ENCODE measurements around the gene IRAK1BP1. TPM values are rescaled to one million over a fixed set of nuclear protein-coding genes. Genes with fewer than 3 reads are reported as not detected.
"Not testable (repeated sequence)": the region's sequence is repeated elsewhere in the genome, so short reads cannot be mapped to it uniquely, and the experiment has no call there.

The IRAK1BP1 gene
- polyA plus RNA-seq, 1 donor from 2014 or later: 6.6 TPM

DNA sequence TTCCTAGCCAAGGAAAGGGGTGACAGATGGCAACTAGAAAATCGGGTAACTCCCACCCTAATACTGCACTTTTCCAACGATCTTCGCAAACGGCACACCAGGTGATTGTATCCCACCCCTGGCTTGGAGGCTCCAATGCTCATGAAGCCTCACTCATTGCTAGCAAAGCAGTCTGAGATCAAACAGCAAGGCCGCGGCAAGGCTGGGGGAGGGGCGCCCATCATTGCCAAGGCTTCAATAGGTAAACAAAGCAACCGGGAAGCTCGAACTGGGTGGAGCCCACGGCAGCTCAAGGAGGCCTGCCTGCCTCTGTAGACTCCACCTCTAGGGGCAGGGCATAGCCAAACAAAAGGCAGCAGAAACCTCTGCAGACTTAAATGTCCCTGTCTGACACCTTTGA is 53.8 kb downstream of the IRAK1BP1 start:
- H3K36me3 ChIP-seq (ENCODE audit: insufficient read depth, low read length); H3K79me2 ChIP-seq (replicated peaks; ENCODE audit: insufficient read depth, low read length); H3K27ac ChIP-seq (ENCODE audit: low read length); H3K4me3 ChIP-seq (ENCODE audit: low read length); H3K9ac ChIP-seq (ENCODE audit: low read length); H3K4me2 ChIP-seq (ENCODE audit: low read length); H3K9me3 ChIP-seq (ENCODE audit: low read length); H4K20me1 ChIP-seq (ENCODE audit: insufficient read depth); H3K27me3 ChIP-seq (ENCODE audit: insufficient read depth, low read depth, low read length); H2AFZ ChIP-seq (ENCODE audit: low read depth, low read length); H3K9me2 ChIP-seq (ENCODE audit: insufficient read depth, low read length); H3F3A ChIP-seq (ENCODE audit: insufficient read depth, low read length, poor library complexity, severe bottlenecking): not testable (repeated sequence)

DNA sequence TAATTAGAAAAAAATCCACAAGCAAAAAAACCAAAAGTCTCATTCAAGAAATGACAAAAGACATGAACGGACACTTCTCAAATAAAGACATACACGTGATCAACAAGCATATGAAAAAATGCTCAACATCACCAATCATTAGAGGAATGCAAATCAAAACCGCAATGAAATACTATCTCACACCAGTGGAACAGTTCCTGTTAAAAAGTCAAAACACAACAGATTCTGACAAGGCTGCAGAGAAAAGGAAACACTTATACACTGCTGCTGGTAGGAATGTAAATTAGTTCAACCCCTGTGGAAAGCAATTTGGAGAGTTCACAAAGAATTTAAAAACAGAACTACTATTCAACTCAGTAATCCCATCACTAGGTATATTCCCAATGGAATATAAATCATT is 58.0 kb downstream of the IRAK1BP1 start:
- no peaks in the 10 kb centered on the region for H3K9me3 ChIP-seq (ENCODE audit: low read length)
- H3F3A ChIP-seq (ENCODE audit: insufficient read depth, low read length, poor library complexity, severe bottlenecking): no peaks in the 10 kb centered on the region
- H3K27ac ChIP-seq (ENCODE audit: low read length): no peak overlapping the region
- no peaks in the 10 kb centered on the region for H3K79me2 ChIP-seq (replicated peaks; ENCODE audit: insufficient read depth, low read length)
- no peaks in the 10 kb centered on the region for H4K20me1 ChIP-seq (ENCODE audit: insufficient read depth)
- TF ChIP-seq EP300 (conservative IDR thresholded peaks at IDR 0.05; ENCODE audit: poor library complexity, severe bottlenecking) (no peak), SMC3 (conservative IDR thresholded peaks at IDR 0.05; ENCODE audit: poor library complexity) (no peak), TAF1 (IDR thresholded peaks at IDR 0.05; ENCODE audit: low read depth) (no peak), RAD21 (conservative IDR thresholded peaks at IDR 0.05) (no peak)
- no peaks in the 10 kb centered on the region for H3K36me3 ChIP-seq (ENCODE audit: insufficient read depth, low read length)
- no peak overlapping the region for H3K4me2 ChIP-seq (ENCODE audit: low read length)
- no peak overlapping the region for H2AFZ ChIP-seq (ENCODE audit: low read depth, low read length)
- no peak overlapping the region for H3K9ac ChIP-seq (ENCODE audit: low read length)
- H3K27me3 ChIP-seq (ENCODE audit: insufficient read depth, low read depth, low read length): no peaks in the 10 kb centered on the region
- H3K4me3 ChIP-seq (ENCODE audit: low read length): no peak overlapping the region
- no peaks in the 10 kb centered on the region for H3K9me2 ChIP-seq (ENCODE audit: insufficient read depth, low read length)

DNA sequence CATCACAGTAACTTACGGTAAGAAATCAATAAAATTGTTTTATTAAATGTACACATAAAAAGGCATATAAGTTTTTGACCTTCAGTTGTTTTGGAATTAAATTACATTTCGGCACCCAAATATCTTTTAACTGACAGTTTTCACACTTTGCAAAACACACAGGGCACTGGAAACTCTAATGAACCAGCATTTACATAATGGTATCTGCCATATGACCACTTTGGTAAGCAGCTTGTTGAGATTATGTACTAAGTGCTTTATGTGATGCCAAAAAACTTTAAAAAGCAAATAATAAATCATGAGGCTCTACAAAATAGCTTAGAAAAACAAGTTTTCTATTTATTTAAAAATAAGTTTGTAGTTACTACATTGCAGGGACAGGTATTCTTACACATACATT is 68.2 kb downstream of the IRAK1BP1 start:
- Histone ChIP-seq H4K20me1 (ENCODE audit: insufficient read depth) (no peaks in the 10 kb centered on the region), H3K9ac (ENCODE audit: low read length) (no peak overlapping the region), H2AFZ (ENCODE audit: low read depth, low read length) (no peak overlapping the region), H3K9me2 (ENCODE audit: insufficient read depth, low read length) (no peaks in the 10 kb centered on the region), H3F3A (ENCODE audit: insufficient read depth, low read length, poor library complexity, severe bottlenecking) (no peaks in the 10 kb centered on the region), H3K27me3 (ENCODE audit: insufficient read depth, low read depth, low read length) (no peaks in the 10 kb centered on the region), H3K4me2 (ENCODE audit: low read length) (no peak overlapping the region), H3K27ac (ENCODE audit: low read length) (no peak overlapping the region), H3K9me3 (ENCODE audit: low read length) (no peaks in the 10 kb centered on the region), H3K36me3 (ENCODE audit: insufficient read depth, low read length) (no peaks in the 10 kb centered on the region), H3K4me3 (ENCODE audit: low read length) (no peak overlapping the region), H3K79me2 (replicated peaks; ENCODE audit: insufficient read depth, low read length) (peaks cover 14% of the 10 kb centered on the region)
- no peak for TF ChIP-seq TAF1 (IDR thresholded peaks at IDR 0.05; ENCODE audit: low read depth)

DNA sequence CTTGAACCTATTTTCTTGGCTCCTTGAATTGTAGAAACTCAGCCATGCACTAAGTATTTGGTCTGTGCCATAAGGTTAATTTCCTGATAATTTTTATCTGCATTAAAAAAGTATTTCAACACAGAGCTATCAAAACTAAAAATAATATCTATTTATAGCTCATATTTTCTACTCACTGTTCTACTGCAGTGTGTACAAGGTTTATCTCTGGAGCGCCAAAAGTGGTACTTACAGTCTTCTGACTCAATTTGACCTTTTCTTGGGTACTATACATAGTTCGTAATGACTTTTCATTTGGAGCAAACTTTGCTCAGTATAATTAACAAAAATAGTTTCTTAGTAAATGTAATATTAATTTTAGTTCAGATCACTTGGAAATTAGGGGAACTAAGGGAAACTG is 69.2 kb downstream of the IRAK1BP1 start:
- Histone ChIP-seq H2AFZ (ENCODE audit: low read depth, low read length) (no peak overlapping the region), H3F3A (ENCODE audit: insufficient read depth, low read length, poor library complexity, severe bottlenecking) (no peaks in the 10 kb centered on the region), H3K9ac (ENCODE audit: low read length) (no peak overlapping the region), H3K4me3 (ENCODE audit: low read length) (no peak overlapping the region), H3K27me3 (ENCODE audit: insufficient read depth, low read depth, low read length) (no peaks in the 10 kb centered on the region), H3K9me3 (ENCODE audit: low read length) (no peaks in the 10 kb centered on the region), H3K79me2 (replicated peaks; ENCODE audit: insufficient read depth, low read length) (peaks cover 14% of the 10 kb centered on the region), H4K20me1 (ENCODE audit: insufficient read depth) (no peaks in the 10 kb centered on the region), H3K4me2 (ENCODE audit: low read length) (no peak overlapping the region), H3K27ac (ENCODE audit: low read length) (no peak overlapping the region), H3K9me2 (ENCODE audit: insufficient read depth, low read length) (no peaks in the 10 kb centered on the region), H3K36me3 (ENCODE audit: insufficient read depth, low read length) (no peaks in the 10 kb centered on the region)
- TF ChIP-seq EZH2 (IDR thresholded peaks at IDR 0.05; ENCODE audit: borderline replicate concordance, insufficient read depth, low read length, poor library complexity, severe bottlenecking) (no peak), EP300 (conservative IDR thresholded peaks at IDR 0.05; ENCODE audit: poor library complexity, severe bottlenecking) (no peak)
- TF ChIP-seq, protein P1, sequence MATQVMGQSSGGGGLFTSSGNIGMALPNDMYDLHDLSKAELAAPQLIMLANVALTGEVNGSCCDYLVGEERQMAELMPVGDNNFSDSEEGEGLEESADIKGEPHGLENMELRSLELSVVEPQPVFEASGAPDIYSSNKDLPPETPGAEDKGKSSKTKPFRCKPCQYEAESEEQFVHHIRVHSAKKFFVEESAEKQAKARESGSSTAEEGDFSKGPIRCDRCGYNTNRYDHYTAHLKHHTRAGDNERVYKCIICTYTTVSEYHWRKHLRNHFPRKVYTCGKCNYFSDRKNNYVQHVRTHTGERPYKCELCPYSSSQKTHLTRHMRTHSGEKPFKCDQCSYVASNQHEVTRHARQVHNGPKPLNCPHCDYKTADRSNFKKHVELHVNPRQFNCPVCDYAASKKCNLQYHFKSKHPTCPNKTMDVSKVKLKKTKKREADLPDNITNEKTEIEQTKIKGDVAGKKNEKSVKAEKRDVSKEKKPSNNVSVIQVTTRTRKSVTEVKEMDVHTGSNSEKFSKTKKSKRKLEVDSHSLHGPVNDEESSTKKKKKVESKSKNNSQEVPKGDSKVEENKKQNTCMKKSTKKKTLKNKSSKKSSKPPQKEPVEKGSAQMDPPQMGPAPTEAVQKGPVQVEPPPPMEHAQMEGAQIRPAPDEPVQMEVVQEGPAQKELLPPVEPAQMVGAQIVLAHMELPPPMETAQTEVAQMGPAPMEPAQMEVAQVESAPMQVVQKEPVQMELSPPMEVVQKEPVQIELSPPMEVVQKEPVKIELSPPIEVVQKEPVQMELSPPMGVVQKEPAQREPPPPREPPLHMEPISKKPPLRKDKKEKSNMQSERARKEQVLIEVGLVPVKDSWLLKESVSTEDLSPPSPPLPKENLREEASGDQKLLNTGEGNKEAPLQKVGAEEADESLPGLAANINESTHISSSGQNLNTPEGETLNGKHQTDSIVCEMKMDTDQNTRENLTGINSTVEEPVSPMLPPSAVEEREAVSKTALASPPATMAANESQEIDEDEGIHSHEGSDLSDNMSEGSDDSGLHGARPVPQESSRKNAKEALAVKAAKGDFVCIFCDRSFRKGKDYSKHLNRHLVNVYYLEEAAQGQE (IDR thresholded peaks at IDR 0.05; ENCODE audit: borderline replicate concordance): no peak
